Neural crest cell (in vitro differentiated cells): Measurements from ENCODE around the gene ANGEL2. TPM values are rescaled to one million over a fixed set of nuclear protein-coding genes. Genes with fewer than 3 reads are reported as not detected.
A peak's percentile ranks its signal among the peaks of the same experiment; 100 is the strongest.

ENCODE experiments used
- DNase-seq: peaks from one replicate; pipeline ENCODE4 v3.0.0; 2021; ENCODE audit warnings: low read depth, mixed read lengths, low spot score
- H3K27ac Mint-ChIP-seq: one replicate; pipeline ENCODE4 v1.8.0; 2021; ENCODE audit warnings: mild to moderate bottlenecking, mixed read lengths; ENCODE audit not compliant: unreplicated experiment
- H3K27me3 Mint-ChIP-seq: 2 replicates; pipeline ENCODE4 v1.8.0; 2021; ENCODE audit warnings: low read depth, mild to moderate bottlenecking, mixed read lengths
- H3K36me3 Mint-ChIP-seq: 2 replicates; pipeline ENCODE4 v1.8.0; 2021; ENCODE audit warnings: low read depth, mild to moderate bottlenecking, mixed read lengths
- H3K4me1 Mint-ChIP-seq: 2 replicates; pipeline ENCODE4 v1.8.0; 2021; ENCODE audit warnings: mixed read lengths
- H3K4me3 Mint-ChIP-seq: one replicate; pipeline ENCODE4 v1.8.0; 2021; ENCODE audit warnings: mild to moderate bottlenecking, mixed read lengths
- H3K9me3 Mint-ChIP-seq: 2 replicates; pipeline ENCODE4 v1.8.0; 2021; ENCODE audit warnings: mixed read lengths
- CTCF ChIP-seq: fragments of 200-600 bp; sonication (generic); conservative IDR thresholded peaks from 2 replicates; pipeline ENCODE4 v1.5.0; 2021; ENCODE audit warnings: antibody characterized with exemption, mild to moderate bottlenecking
- total RNA-seq: library from RNA; stranded (reverse); gene quantifications from 2 replicates; pipeline ENCODE4 v1.2.1, GENCODE V29; 2021

Gene ANGEL2
- total RNA-seq, 1 donor from 2014 or later: 49.0 TPM

GRCh38 chr1:212958175-212958574 lies 57.5 kb downstream of the ANGEL2 start:
- H3K4me1 Mint-ChIP-seq: peaks cover under 1% of the 10 kb centered on the region
- H3K36me3 Mint-ChIP-seq: no peaks in the 10 kb centered on the region

GRCh38 chr1:212957546-212957945 lies 58.1 kb downstream of the ANGEL2 start:
- no peaks in the 10 kb centered on the region for H3K36me3 Mint-ChIP-seq
- peaks cover 2% of the 10 kb centered on the region for H3K27me3 Mint-ChIP-seq
- H3K27ac Mint-ChIP-seq: no peak overlapping the region
- H3K4me1 Mint-ChIP-seq: peaks cover 7% of the 10 kb centered on the region
- no peak for TF ChIP-seq CTCF
- no peak overlapping the region for H3K4me3 Mint-ChIP-seq
- H3K9me3 Mint-ChIP-seq: no peaks in the 10 kb centered on the region
- DNase-seq: no peak

More at GRCh38 chr1:212958175-212958574, 57.5 kb downstream of the ANGEL2 start:
- no peak for TF ChIP-seq CTCF
- no peaks in the 10 kb centered on the region for H3K9me3 Mint-ChIP-seq
- no peak for DNase-seq
- H3K4me3 Mint-ChIP-seq: no peak overlapping the region
- H3K27ac Mint-ChIP-seq: no peak overlapping the region
- H3K27me3 Mint-ChIP-seq: no peaks in the 10 kb centered on the region

DNA sequence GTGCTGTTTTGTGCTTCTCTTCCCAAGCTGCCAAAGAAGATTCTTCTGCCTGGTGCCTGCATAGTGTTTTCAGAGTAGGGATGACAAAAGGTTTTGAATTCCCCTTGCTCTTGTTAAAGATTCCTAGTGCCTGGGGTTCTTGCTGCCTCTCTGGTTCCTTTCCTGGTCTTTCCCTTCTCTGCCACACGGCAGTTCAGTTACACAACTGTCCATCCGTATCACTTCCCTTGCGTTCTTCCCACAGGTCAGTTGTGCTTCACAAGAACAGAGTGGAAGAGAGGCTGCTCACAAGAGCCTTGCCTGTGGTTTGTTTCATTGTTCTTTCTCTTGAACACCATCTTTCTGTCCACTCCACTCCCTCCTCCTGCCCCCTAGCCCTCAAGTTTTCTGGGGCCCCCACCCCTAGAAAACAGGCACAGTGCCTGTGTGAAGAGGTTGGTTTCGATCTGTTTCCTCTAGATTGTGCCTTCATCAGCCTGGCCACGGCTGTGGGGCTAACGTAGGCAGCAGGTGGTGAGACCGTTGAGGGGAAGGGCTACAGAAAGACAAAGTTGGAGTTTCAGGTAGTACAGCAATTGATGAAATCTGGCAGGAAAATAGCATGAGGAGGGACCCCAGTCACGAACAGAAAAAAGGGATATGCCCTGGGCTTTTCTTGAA lies 59.6 kb downstream of the ANGEL2 start:
- Mint-ChIP-seq H3K27ac (no peak overlapping the region), H3K27me3 (peaks cover 10% of the 10 kb centered on the region), H3K4me1 (peaks cover 16% of the 10 kb centered on the region), H3K36me3 (no peaks in the 10 kb centered on the region), H3K4me3 (no peak overlapping the region), H3K9me3 (no peaks in the 10 kb centered on the region)
- TF ChIP-seq CTCF: no peak
- DNase-seq: no peak

GRCh38 chr1:212955098-212955497 lies 60.6 kb downstream of the ANGEL2 start:
- Mint-ChIP-seq H3K27ac (no peak overlapping the region), H3K27me3 (peaks cover 10% of the 10 kb centered on the region), H3K36me3 (no peaks in the 10 kb centered on the region), H3K4me1 (peaks cover 20% of the 10 kb centered on the region), H3K9me3 (no peaks in the 10 kb centered on the region), H3K4me3 (peak overlapping the region; percentile 27)
- DNase-seq: no peak
- no peak for TF ChIP-seq CTCF

DNA sequence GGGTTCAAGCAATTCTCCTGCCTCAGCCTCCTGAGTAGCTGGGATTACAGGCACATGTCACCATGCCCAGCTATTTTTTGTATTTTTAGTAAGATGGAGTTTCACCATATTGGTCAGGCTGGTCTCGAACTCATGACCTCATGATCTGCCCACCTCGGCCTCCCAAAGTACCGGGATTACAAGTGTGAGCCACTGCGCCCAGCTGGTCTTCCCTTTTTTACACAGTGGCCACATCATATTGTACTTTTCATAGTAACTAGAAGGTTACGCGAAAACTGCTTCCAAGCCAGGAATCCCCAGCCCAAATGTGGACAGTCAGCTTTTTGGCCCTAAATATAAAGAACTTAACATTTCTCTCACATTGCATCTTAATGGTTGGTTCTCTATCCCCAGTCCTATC lies 61.2 kb downstream of the ANGEL2 start:
- H3K36me3 Mint-ChIP-seq: no peaks in the 10 kb centered on the region
- no peak for DNase-seq
- no peaks in the 10 kb centered on the region for H3K9me3 Mint-ChIP-seq
- peaks cover 25% of the 10 kb centered on the region for H3K4me1 Mint-ChIP-seq
- H3K27me3 Mint-ChIP-seq: peaks cover 10% of the 10 kb centered on the region
- no peak for TF ChIP-seq CTCF
- no peak overlapping the region for H3K27ac Mint-ChIP-seq
- H3K4me3 Mint-ChIP-seq: peak overlapping the region; percentile 27
